C4-2B (cell line): ENCODE results near the gene LAMA2.

Experiments
- ZFX ChIP-seq: fragments of 450-650 bp; IDR thresholded peaks from 2 replicates; pipeline ENCODE4 v1.6.1; 2017
- TF ChIP-seq, protein P1 (sequence below): fragments of 450-650 bp; conservative IDR thresholded peaks from 2 replicates; pipeline ENCODE4 v1.5.1; 2017; ENCODE audit warnings: mild to moderate bottlenecking

DNA sequence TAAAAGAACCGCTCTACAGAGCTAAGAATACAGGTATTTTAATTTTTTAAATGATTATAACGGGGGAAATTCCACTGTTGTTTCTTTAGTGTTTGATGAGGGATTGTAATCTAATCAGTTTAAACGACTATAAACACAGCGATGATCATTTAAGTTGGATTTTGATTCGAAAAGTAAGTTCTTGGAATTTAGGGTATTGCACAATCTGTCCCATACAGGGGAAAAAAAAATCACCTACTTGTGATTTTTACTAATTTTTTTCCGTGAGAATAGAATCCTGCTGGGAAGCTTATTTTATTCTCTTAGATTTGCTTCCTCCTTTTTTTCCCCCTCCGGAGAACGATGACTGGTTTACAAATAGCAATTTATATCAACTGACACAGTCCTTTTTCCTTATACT, 108.0 kb downstream of the LAMA2 start:
- TF ChIP-seq, protein P1, sequence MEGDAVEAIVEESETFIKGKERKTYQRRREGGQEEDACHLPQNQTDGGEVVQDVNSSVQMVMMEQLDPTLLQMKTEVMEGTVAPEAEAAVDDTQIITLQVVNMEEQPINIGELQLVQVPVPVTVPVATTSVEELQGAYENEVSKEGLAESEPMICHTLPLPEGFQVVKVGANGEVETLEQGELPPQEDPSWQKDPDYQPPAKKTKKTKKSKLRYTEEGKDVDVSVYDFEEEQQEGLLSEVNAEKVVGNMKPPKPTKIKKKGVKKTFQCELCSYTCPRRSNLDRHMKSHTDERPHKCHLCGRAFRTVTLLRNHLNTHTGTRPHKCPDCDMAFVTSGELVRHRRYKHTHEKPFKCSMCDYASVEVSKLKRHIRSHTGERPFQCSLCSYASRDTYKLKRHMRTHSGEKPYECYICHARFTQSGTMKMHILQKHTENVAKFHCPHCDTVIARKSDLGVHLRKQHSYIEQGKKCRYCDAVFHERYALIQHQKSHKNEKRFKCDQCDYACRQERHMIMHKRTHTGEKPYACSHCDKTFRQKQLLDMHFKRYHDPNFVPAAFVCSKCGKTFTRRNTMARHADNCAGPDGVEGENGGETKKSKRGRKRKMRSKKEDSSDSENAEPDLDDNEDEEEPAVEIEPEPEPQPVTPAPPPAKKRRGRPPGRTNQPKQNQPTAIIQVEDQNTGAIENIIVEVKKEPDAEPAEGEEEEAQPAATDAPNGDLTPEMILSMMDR = no peak
- no peak for TF ChIP-seq ZFX
